Mesenchymal stem cell (in vitro differentiated cells and primary cell): ENCODE measurements around the gene ZNRF4.

Source experiments
- DNase-seq: peaks from one replicate; pipeline ENCODE4 v3.0.0-alpha.2; 2013
- H2AFZ ChIP-seq: one replicate; pipeline ENCODE4 v1.6.1; 2013; ENCODE audit warnings: low read depth, mild to moderate bottlenecking, control low read depth, inconsistent platforms, low read length, moderate library complexity
- H2AK5ac ChIP-seq: 2 replicates; pipeline ENCODE4 v1.6.1; 2013; ENCODE audit warnings: low read length, moderate library complexity, mild to moderate bottlenecking, inconsistent platforms; ENCODE audit not compliant: severe bottlenecking
- H2BK120ac ChIP-seq: one replicate; pipeline ENCODE4 v1.6.1; 2013; ENCODE audit warnings: low read depth, mild to moderate bottlenecking, inconsistent platforms, low read length, moderate library complexity
- H2BK12ac ChIP-seq, 2 experiments: one replicate each; pipeline ENCODE4 v1.6.1; 2013; ENCODE audit warnings: inconsistent platforms in 2 of 2, low read length in 2 of 2, mild to moderate bottlenecking in 2 of 2, moderate library complexity in 2 of 2, control low read depth in 1 of 2
- H2BK15ac ChIP-seq: one replicate; pipeline ENCODE4 v1.6.1; 2013; ENCODE audit warnings: mild to moderate bottlenecking, low read depth, inconsistent platforms; ENCODE audit not compliant: poor library complexity, severe bottlenecking
- H2BK5ac ChIP-seq: 2 replicates; pipeline ENCODE4 v1.6.1; 2013; ENCODE audit warnings: low read depth, mild to moderate bottlenecking, low read length, control low read depth, inconsistent platforms; ENCODE audit not compliant: poor library complexity, severe bottlenecking
- H3K14ac ChIP-seq, 2 experiments: one replicate each; pipeline ENCODE4 v1.6.1; 2013; ENCODE audit warnings: inconsistent platforms in 2 of 2, low read length in 2 of 2, control low read depth in 1 of 2, mild to moderate bottlenecking in 1 of 2, moderate library complexity in 1 of 2
- H3K18ac ChIP-seq, 2 experiments: one replicate each; pipeline ENCODE4 v1.6.1; 2013; ENCODE audit warnings: inconsistent platforms in 2 of 2, low read length in 2 of 2, control low read depth in 1 of 2, low read depth in 1 of 2, mild to moderate bottlenecking in 1 of 2
- H3K23ac ChIP-seq, 2 experiments: one replicate each; pipeline ENCODE4 v1.6.1; 2013; ENCODE audit warnings: inconsistent platforms in 2 of 2, low read length in 2 of 2, mild to moderate bottlenecking in 2 of 2, moderate library complexity in 2 of 2, control low read depth in 1 of 2
- H3K27ac ChIP-seq: 2 replicates; pipeline ENCODE4 v1.5.1; 2013; ENCODE audit warnings: mild to moderate bottlenecking, moderate library complexity, low read length, control low read depth, inconsistent platforms; ENCODE audit not compliant: poor library complexity, severe bottlenecking
- H3K27me3 ChIP-seq, 2 experiments: 2 replicates each; pipeline versions ENCODE4 v1.6.1 to v1.7.0; 2013; ENCODE audit warnings: low read length in 2 of 2, mild to moderate bottlenecking in 2 of 2, moderate library complexity in 2 of 2, control low read depth in 1 of 2, inconsistent platforms in 1 of 2; ENCODE audit not compliant: control insufficient read depth in 1 of 2, insufficient read depth in 1 of 2
- H3K36me3 ChIP-seq, 2 experiments: 2 replicates each; pipeline versions ENCODE4 v1.6.1 to v1.7.0; 2013; ENCODE audit warnings: low read length in 2 of 2, control low read depth in 1 of 2, inconsistent platforms in 1 of 2, low read depth in 1 of 2, mild to moderate bottlenecking in 1 of 2; ENCODE audit not compliant: insufficient read depth in 2 of 2, control insufficient read depth in 1 of 2
- H3K4ac ChIP-seq, 2 experiments: one replicate each; pipeline ENCODE4 v1.6.1; 2013; ENCODE audit warnings: inconsistent platforms in 2 of 2, low read length in 2 of 2, mild to moderate bottlenecking in 2 of 2, moderate library complexity in 2 of 2, control low read depth in 1 of 2, low read depth in 1 of 2
- H3K4me1 ChIP-seq: 2 replicates; pipeline ENCODE4 v1.6.1; 2013; ENCODE audit warnings: low read depth, low read length, control low read depth; ENCODE audit not compliant: control insufficient read depth, insufficient read depth
- H3K4me2 ChIP-seq: 2 replicates; pipeline ENCODE4 v1.6.1; 2013; ENCODE audit warnings: low read length, mild to moderate bottlenecking, inconsistent platforms; ENCODE audit not compliant: poor library complexity, severe bottlenecking
- H3K4me3 ChIP-seq, 2 experiments: 2 replicates each; pipeline versions ENCODE4 v1.5.1 to v1.7.0; 2013; ENCODE audit warnings: low read length in 2 of 2, mild to moderate bottlenecking in 2 of 2, control low read depth in 1 of 2, low read depth in 1 of 2; ENCODE audit not compliant: insufficient read depth in 1 of 2
- H3K79me1 ChIP-seq: replicated peaks from 2 replicates; pipeline ENCODE4 v1.6.1; 2013; ENCODE audit warnings: mild to moderate bottlenecking, control low read depth, low read length, inconsistent platforms; ENCODE audit not compliant: poor library complexity, severe bottlenecking
- H3K9ac ChIP-seq: 2 replicates; pipeline ENCODE4 v1.7.0; 2013; ENCODE audit warnings: mild to moderate bottlenecking, low read length, moderate library complexity
- H3K9me3 ChIP-seq: 2 replicates; pipeline ENCODE4 v1.7.0; 2013; ENCODE audit warnings: mild to moderate bottlenecking, low read length; ENCODE audit not compliant: control insufficient read depth
- H4K8ac ChIP-seq: one replicate; pipeline ENCODE4 v1.6.1; 2013; ENCODE audit warnings: inconsistent platforms, mild to moderate bottlenecking, low read length, moderate library complexity
- H4K91ac ChIP-seq: one replicate; pipeline ENCODE4 v1.6.1; 2013; ENCODE audit warnings: mild to moderate bottlenecking, low read length, inconsistent platforms
- WGBS: methylation state at CpG from one replicate; pipeline ENCODE4 v1.1.7; 2013; ENCODE audit warnings: mixed read lengths; 5-methylcytosine and 5-hydroxymethylcytosine counted together

ZNRF4 gene

GRCh38 chr19:5447700-5448311 lies 7.4 kb upstream of the ZNRF4 start:
- no peak overlapping the region for H4K8ac ChIP-seq
- no peak overlapping the region for H2AFZ ChIP-seq
- no peak overlapping the region for H2BK120ac ChIP-seq
- no peaks in the 10 kb centered on the region for H3K9me3 ChIP-seq
- H3K4ac ChIP-seq: no peak overlapping the region
- no peak overlapping the region for H3K27ac ChIP-seq
- no peak overlapping the region for H3K18ac ChIP-seq
- H3K27me3 ChIP-seq: peaks cover 9 to 66% of the 10 kb centered on the region in 2 experiments
- H2BK12ac ChIP-seq: no peak overlapping the region
- no peak for DNase-seq
- H3K36me3 ChIP-seq: no peaks in the 10 kb centered on the region
- no peak overlapping the region for H3K23ac ChIP-seq
- H2AK5ac ChIP-seq: no peak overlapping the region
- H3K4me3 ChIP-seq: no peak overlapping the region
- no peak overlapping the region for H2BK15ac ChIP-seq
- 54% methylated on average over 15 of the region's 15 CpGs for WGBS
- H3K4me2 ChIP-seq: no peak overlapping the region
- H3K79me1 ChIP-seq: no peaks in the 10 kb centered on the region
- H2BK5ac ChIP-seq: no peak overlapping the region
- no peak overlapping the region for H3K14ac ChIP-seq
- H4K91ac ChIP-seq: no peak overlapping the region
- no peak overlapping the region for H3K9ac ChIP-seq
- H3K4me1 ChIP-seq: no peaks in the 10 kb centered on the region

DNA sequence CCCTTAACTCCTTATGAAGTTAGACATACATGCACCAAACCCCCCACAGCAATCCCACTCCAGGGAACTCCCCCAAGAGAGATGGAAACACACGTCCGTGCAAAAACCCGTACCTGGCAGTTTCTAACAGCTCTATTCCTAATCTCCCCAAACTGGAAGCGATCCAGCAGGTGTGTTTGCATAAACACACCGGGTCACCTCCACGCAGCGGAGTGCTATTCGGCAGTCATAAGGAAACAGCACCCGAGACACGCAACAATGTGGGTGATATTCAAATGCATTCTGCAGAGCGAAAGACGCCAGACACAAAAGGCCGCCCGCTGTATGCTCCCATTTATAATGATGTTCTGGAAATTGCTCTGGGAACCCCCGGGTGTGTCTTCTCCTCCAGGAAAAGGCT lies 6.8 kb upstream of the ZNRF4 start:
- Histone ChIP-seq H3K4ac (no peak overlapping the region), H3K9me3 (peaks cover 4% of the 10 kb centered on the region), H3K4me2 (no peak overlapping the region), H3K36me3 (no peaks in the 10 kb centered on the region), H3K4me1 (no peaks in the 10 kb centered on the region), H2BK15ac (no peak overlapping the region), H3K18ac (no peak overlapping the region), H3K14ac (no peak overlapping the region), H2BK12ac (no peak overlapping the region), H4K8ac (no peak overlapping the region), H2BK120ac (no peak overlapping the region), H3K27me3 (peaks cover 9 to 63% of the 10 kb centered on the region in 2 experiments), H2AFZ (no peak overlapping the region), H2BK5ac (no peak overlapping the region), H3K79me1 (no peaks in the 10 kb centered on the region), H3K27ac (no peak overlapping the region), H3K4me3 (no peak overlapping the region), H4K91ac (no peak overlapping the region), H3K23ac (no peak overlapping the region), H2AK5ac (no peak overlapping the region), H3K9ac (no peak overlapping the region)
- no peak for DNase-seq
- 79% methylated on average over 15 of the region's 15 CpGs for WGBS

GRCh38 chr19:5450482-5451126 lies 4.6 kb upstream of the ZNRF4 start:
- no peak overlapping the region for H2AFZ ChIP-seq
- H3K36me3 ChIP-seq: no peaks in the 10 kb centered on the region
- H2BK120ac ChIP-seq: no peak overlapping the region
- H4K91ac ChIP-seq: no peak overlapping the region
- H3K4me1 ChIP-seq: no peaks in the 10 kb centered on the region
- peaks cover 12 to 50% of the 10 kb centered on the region in 2 experiments for H3K27me3 ChIP-seq
- H2BK12ac ChIP-seq: no peak overlapping the region
- H2BK15ac ChIP-seq: no peak overlapping the region
- H4K8ac ChIP-seq: no peak overlapping the region
- H3K4ac ChIP-seq: no peak overlapping the region
- H3K23ac ChIP-seq: no peak overlapping the region
- no peak overlapping the region for H3K18ac ChIP-seq
- no peak overlapping the region for H3K4me2 ChIP-seq
- H3K27ac ChIP-seq: no peak overlapping the region
- no peaks in the 10 kb centered on the region for H3K79me1 ChIP-seq
- 78% methylated on average over 9 of the region's 9 CpGs for WGBS
- no peak for DNase-seq
- H2BK5ac ChIP-seq: no peak overlapping the region
- no peak overlapping the region for H3K14ac ChIP-seq
- H3K9me3 ChIP-seq: peaks cover 4% of the 10 kb centered on the region
- no peak overlapping the region for H2AK5ac ChIP-seq
- H3K9ac ChIP-seq: no peak overlapping the region
- no peak overlapping the region for H3K4me3 ChIP-seq

- peaks cover 12 to 43% of the 10 kb centered on the region in 2 experiments for H3K27me3 ChIP-seq
- H3K27ac ChIP-seq: no peak overlapping the region
- H3K4me3 ChIP-seq: no peak overlapping the region
- no peaks in the 10 kb centered on the region for H3K79me1 ChIP-seq
- DNase-seq: no peak
- no peaks in the 10 kb centered on the region for H3K36me3 ChIP-seq
- no peak overlapping the region for H2BK15ac ChIP-seq
- H3K9me3 ChIP-seq: peaks cover 4% of the 10 kb centered on the region
- no peak overlapping the region for H4K8ac ChIP-seq
- H2BK120ac ChIP-seq: no peak overlapping the region
- H2BK12ac ChIP-seq: no peak overlapping the region
- no peak overlapping the region for H3K4me2 ChIP-seq
- no peak overlapping the region for H3K4ac ChIP-seq
- H3K14ac ChIP-seq: no peak overlapping the region
- H3K4me1 ChIP-seq: no peaks in the 10 kb centered on the region
- H2BK5ac ChIP-seq: no peak overlapping the region
- H3K9ac ChIP-seq: no peak overlapping the region
- H2AFZ ChIP-seq: no peak overlapping the region
- H3K18ac ChIP-seq: no peak overlapping the region
- WGBS: 82% methylated on average over 10 of the region's 10 CpGs
- no peak overlapping the region for H2AK5ac ChIP-seq
- no peak overlapping the region for H3K23ac ChIP-seq
- H4K91ac ChIP-seq: no peak overlapping the region
Measured at GRCh38 chr19:5451494-5451893, 3.7 kb upstream of the ZNRF4 start.
